Testis (tissue), 2 donors: ENCODE results near the gene MZT2B.
"Not testable (repeated sequence)": the region's sequence is repeated elsewhere in the genome, so short reads cannot be mapped to it uniquely, and the experiment has no call there.

Experiments
- CTCF ChIP-seq, 3 experiments: fragments of 450-650 bp in 2 of 3; fragments of 200-600 bp in 1 of 3; sonication (generic) in 1 of 3; IDR thresholded peaks; one replicate each; pipeline ENCODE4 v1.5.1; 2016 to 2019; ENCODE audit warnings: antibody characterized with exemption in 3 of 3, mild to moderate bottlenecking in 2 of 3, moderate library complexity in 1 of 3
- POLR2A ChIP-seq: fragments of 450-650 bp; IDR thresholded peaks from one replicate; pipeline ENCODE4 v1.6.1; 2017; ENCODE audit warnings: antibody characterized with exemption, mild to moderate bottlenecking, moderate library complexity

GRCh38 chr2:130137118-130137517 is 44.9 kb upstream of the MZT2B start:
- TF ChIP-seq CTCF (IDR thresholded peaks at IDR 0.05); POLR2A: not testable (repeated sequence)
